NCI-H345 (cell line): Measurements from ENCODE around the gene ADTRP.
"Not testable (repeated sequence)": the region's sequence is repeated elsewhere in the genome, so short reads cannot be mapped to it uniquely, and the experiment has no call there.

ENCODE experiments used
- DNase-seq: peaks from one replicate; lab custom pipeline; 2025; lab: John Stamatoyannopoulos, UW

ADTRP gene

DNA sequence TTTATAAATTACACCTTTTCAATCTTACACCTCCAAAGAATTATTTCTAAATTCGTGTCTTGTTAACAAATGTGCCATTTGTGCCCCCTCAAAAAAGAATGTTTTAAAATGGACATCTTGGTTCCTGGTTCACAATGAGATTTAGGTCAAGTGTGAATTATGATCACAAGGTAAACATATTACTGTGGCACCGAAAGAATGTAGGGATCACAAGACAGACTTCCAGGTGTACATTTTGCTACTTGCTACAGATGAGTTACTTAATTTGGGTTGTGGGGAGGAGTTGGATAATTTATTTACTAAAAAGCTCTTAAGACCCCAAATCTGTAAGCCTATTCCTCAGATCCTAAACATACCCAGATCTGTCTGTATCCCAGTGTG is 25.0 kb upstream of the ADTRP start:
- DNase-seq: no peak

DNA sequence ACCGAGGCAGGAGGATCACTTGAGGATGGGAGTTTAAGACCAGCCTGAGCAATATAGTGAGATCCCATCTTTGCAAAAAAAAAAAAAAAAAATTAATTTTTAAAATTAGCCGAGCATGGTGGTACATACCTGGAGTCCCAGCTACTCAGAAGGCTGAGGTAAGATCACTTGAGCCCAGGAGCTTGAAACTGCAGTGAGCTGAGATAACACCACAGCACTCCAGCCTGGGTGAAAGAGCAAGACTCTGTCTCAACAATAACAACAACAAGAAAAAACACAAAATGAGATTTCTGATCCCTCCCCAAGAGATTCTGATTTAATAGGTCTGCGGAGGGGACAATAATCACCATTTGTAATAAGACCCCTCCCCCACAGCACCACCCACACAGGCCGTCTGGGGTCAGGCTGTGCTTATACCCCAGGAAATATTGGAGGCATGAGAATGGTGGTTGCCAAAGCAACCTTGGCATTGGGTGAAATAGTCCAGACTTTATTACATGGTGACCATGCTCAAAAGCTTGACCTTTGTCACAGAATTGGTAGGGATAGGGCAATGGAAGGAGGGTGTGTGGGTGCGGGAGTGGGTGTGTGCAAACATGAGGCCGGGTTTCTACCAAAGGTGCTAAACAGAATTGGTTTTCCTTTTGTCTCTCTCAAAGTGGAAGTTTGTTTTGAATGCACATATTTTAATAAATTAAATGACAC is 24.4 kb upstream of the ADTRP start:
- no peak for DNase-seq

DNA sequence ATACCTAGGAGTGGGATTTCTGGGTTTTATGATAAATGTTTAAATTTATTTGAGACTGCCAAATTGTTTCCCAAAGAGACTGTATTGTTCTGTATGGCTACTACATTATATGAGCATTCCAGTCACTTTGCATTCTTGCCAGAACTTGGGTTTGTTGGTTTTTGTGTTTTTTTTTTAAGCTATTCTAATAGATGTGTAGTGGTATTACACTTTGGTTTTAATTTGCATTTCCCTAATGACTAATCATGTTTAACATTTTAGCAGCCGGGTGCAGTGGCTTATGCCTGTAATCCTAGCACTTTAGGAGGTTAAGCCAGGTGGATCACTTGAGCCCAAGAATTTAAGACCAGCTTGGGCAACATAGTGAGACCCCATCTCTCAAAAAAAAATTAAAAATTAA is 21.9 kb upstream of the ADTRP start:
- DNase-seq: not testable (repeated sequence)

DNA sequence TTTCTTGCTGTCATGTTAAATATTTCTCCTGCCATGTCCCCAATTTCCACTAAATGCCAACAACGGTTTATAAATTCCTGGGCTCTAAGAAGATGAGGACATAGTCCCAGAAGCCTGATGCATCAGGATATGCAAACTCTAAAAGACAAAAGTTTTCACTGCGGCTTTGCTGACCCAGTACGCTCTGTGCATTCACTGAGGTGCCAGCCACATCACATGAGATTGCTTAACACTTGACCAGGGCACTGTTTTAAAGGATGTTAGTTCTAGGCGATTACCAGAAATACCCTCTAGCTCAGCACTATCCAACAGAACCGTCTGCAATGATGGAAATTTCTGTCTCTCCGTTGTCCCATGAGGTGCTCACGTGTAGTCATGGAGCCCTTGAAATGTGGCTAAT is 19.9 kb upstream of the ADTRP start:
- no peak for DNase-seq

DNA sequence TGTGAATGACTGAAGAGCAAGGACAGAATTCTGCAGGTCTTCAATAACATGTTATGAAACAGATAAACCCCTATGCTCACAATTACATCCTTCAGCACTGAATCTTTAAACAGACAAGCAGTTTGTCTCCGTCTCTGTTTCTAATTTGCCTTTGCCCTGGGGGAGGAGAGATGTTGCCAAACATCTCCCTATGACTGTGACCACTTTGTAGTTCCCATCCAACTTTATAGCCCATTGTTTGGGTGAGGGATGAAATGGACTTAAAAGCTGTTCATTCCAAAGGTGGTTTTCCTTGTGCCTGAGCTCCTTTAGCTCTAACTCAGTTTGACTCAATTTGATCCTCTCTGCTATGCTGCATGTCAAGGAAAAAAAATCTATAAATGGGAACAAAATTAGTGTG is 19.5 kb upstream of the ADTRP start:
- DNase-seq: no peak

DNA sequence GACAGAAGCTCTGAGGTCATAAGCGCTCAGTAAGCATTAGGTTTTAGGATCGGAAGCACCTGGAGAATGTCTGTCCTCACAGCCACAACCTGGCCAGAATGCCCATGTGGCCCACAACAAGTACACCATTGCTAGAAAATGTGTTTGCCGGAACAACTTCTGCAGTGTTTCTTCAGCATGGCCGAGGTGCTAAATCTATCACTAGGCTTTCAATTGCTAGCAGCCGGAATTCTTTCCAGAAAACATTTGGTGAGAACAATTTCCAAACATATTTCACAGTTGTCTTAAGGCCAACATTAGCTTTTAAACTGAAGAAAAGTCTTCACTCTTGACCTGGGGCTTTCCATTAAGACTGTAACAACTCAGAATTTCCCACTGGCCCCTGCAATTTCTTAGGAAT is 18.2 kb upstream of the ADTRP start:
- no peak for DNase-seq

DNA sequence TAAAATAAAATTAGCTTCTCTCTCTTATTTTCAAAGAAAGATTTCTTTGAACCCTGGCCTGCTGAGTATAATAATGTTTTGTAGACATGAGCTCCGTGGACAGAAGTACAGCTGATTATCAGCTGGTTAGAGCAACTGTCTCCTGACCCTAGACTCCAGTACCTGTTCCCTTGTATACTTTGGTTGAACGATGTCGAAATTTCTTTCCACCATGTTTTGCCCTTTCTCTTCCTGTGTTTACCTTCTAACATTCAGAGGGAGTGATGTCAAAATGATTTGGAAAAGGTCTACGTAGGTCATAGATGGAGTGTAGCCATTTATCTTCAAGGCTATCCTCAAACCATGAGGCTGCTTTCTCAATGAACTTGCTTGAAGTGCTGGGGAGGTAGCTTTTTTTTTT is 16.8 kb upstream of the ADTRP start:
- no peak for DNase-seq

DNA sequence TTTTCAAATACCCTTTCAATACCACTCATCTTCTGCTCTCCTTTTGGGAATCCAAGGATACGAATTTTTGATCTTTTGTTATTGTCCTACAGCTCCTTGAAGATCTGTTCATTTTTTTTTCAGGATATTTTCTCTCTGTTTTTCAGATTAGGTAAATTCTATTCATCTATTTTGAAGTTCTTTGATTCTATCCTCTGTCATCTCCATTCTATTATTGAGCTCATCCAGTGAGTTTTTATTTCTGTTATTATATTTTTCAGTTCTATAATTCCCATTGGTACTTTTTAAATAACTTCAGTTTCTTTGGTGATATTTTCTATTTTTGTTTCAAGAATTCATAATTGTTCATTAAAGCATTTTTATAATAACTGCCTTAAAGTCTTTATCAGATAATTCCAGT is 14.7 kb upstream of the ADTRP start:
- DNase-seq: no peak

DNA sequence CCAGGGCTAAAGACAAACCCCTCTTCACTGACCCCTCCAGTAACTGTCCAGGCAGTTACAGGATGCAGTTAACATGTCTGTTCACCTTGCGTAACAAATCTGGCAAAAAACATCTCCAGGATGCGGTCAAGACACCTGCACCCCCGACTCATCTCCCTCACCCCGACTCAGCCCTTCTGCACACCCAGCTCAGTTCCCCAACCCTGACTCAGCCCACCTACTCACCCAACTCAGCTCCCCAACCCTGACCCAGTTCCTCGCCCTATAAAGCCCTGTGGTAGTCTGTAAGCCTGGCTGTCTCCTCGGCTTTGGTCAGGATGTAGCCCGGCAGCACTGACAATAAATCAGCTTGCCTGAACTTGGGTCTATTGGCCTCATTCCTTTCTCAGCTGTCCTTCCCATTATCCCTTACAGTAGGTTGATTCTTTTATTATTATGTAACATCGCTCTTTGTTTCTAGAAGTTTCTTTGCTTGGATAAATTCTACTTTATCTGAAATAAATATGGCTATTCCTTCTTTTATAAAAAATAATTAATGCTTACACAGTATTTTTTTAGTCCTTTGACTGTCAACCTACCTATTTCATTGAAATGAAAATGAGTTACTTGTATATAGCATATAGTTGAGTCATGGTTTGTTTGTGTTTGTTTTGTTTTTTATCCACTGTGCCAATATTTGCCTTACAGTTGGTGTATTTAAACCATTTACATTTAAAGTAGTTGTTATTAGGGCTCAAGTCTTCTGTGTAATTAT is 12.9 kb upstream of the ADTRP start:
- DNase-seq: no peak

DNA sequence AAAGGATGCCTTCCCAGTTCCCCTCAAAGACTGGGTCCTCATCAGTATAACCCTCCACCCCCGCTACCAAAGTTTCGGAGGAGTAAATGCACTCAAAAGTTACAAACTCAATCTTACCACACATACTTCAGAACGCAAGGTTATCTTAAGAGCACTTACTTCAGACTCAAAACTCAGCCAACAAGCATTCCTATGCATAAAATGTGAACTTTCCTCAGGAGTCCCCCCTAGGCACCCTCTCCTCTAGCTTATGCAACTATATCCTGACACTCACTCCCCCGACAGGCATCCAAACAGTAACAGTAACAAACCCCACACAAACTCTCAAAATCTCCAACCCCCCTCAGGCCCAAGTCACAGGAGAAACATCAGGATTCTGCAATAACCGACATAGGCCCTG is 11.1 kb upstream of the ADTRP start:
- DNase-seq: no peak

DNA sequence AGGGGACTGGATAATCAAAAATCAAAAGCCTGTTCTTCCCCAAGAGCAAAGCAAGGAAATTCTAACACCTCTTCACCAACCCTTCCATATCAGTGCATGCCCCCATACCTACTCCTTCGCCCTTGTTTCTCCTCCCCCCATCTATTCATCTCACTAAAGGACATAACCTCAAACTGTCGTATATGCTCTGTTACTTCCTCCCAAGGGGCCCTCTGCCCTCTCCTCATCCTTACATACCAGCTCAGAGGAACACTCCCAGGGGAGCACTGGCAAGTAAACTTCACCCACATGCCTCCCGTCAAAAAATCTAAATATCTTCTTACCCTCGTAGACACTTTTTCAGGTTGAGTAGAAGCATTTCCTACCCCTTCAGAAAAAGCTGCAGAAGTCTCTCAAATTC is 9.4 kb upstream of the ADTRP start:
- no peak for DNase-seq

DNA sequence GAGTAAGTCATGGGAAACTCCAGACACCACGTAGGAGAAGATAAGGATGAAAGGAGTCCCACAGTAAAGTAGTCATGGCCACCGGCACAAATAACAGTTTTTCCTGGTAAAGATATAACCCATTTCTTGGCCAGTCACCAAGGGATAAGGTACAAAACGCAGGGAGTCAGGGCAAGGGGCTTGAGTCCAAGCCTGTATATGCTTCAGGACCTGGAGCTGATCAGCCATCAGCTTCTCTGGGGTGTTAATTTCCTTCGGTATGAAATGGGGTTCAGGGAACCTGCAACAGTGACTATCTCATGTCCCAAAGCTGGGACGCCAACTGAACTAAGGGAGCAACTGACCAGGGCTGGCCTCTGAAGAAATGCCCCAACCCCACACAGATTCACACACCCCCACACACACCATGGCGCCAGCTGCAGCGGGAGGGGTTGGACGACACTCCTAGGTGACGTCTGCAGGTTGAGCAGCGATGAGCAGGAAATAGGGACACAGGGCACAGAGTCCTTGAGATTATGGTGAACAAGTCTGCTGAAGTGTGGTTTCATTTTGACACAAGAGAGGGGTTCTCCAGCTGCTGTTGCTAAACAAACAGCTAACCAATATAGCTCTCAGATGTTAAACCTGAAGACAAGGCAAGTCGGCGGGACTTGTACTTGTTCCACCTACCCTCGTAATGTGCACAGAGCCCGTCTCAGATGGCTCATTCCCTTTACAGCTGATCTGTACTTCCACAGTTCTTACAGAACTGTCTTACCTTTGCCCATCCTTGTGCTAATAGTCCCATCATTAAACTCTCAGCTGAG is 7.4 kb upstream of the ADTRP start:
- DNase-seq: no peak

DNA sequence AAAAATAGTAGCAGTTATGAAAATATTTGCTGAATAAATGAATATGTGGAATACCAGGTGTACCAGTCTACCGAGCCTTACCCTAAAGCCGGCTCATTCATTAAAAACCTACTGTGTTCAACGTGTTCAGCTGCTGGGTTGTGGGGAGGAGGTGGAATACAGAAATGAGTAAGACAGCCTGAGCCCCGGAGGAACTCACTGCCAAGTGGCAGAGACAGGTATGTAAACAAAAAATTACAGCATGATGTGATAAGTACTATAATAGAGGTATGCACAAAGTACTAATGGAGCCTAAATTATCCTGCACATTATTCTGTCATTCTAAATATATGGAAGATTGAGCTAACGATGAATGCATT is 6.8 kb upstream of the ADTRP start:
- no peak for DNase-seq

DNA sequence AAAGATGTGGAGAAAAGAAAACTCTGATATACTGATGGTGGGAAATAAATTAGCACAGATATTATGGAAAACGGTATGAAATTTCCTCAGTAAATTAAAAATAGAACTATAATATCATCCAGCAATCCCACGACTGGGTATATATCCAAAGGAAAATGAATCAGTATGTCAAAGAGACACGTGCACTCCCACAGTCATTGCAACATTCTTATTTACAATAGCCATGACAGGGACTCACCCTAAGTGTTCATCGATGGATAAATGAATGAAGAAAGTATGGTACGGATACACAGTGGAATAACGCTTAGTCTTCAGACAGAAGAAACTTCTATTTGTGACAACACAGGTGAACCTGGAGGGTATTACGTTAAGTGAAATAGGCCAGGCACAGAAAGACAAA is 5.7 kb upstream of the ADTRP start:
- DNase-seq: no peak

DNA sequence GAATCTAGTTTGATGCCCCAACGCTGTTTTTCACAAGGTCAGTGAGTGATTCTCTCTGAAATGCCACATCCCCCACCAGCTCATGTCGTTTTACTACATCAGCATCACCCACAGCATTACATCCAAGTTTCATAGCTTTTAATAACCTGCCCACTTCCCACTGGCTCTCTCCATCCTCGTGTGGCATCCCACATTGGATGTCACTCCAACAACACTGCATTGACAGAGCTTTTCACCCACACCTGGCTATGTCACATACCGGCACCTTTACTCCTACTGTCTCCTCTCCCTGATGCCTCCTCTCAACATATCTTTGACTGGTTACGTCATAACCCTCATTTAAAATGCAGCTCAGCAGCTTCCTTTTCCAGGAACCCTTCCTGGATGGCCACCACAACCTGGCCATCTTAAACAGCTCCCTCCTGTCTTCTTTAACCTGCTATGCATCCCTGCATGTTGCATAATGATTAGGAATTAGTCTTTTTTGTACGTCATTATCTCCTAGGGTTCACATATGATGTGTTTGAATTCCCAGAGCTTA is 5.0 kb upstream of the ADTRP start:
- no peak for DNase-seq

DNA sequence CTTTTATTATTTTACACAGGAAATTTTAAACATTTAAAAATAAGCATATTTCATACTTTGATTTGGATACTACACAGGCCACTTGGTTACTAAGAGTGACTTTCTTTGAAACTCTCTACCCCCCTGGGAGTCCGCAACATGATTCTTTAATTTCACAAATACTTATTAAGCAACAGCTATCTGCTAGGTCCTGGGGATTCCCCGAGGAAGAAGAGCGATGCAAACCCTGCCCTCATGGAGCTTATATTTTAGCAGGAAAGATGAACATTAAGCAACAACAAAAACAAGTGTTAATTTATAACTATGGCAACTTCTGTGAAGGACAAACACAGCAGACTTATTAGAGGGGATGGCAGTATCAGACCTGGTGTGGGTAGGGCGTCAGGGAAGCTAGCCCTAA is 3.9 kb upstream of the ADTRP start:
- no peak for DNase-seq

DNA sequence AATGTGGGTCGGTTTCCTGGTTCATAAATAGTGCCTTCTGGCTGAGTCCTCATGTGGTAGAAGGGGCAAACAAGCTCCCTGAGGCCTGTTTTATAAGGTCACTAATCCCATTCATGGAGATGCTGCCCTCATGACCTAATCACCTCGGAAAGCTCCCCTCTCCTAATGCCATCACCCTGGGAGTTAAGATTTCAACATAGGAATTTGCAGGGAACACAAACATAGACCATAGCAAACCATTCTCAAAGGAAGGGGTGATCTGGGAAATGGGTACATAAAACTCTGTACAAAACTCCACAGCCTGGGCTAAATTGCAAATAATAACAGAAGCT is 1.5 kb upstream of the ADTRP start:
- no peak for DNase-seq

DNA sequence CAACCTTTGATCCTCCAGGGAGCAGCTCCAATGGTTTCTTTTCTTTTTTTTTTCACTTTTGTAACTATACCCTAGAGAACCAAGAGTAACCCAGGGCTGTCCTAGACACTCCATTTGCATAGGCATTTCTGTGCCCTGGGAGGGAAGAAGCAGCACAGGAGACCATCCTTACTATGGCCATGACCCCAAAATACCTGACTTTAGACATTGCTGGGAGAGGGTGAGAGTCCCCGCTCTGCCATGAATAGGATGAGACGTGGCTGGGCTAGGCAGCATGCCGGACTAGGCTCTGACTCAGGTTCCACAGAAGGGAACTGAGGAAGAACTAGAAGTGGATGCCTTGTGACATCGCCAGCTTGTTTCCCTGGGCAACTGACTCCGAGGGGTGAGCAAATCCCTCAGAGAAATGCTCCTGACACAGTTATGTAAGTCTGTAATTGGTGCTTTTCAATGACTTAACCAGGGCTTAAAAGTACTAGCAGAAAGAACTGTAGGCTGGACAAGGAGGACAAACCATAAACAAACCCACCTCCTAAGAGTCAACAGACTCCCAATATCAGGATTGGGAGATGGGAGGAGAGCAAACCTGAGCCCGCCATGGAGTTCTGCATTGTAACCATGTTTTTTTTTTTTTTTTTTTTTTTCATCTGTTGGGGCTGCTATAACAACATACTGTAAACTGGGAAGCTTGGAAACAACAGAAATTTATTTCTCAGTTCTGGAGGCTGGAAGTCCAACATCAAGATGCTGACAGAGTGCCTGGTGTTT is 910 bp upstream of the ADTRP start:
- no peak for DNase-seq

DNA sequence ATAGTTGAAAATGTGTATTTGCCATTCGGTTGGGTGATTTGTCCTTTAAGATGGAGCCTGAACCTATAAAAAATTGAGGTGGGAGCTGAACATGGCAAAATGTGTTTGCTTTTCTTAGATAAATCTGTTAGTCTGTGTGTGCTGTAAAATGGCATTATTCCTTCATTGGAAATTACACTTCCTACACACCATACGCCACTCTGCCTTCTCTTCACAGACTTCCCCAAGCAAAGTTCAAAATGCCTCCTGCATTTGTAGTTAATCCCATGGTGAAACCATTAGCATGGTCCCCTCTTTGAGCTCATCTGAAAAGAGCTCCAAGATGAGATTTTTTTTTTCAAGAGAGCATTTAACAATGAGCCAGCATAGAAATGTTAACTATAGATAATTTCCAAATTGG is 567 bp downstream of the ADTRP start:
- no peak for DNase-seq

DNA sequence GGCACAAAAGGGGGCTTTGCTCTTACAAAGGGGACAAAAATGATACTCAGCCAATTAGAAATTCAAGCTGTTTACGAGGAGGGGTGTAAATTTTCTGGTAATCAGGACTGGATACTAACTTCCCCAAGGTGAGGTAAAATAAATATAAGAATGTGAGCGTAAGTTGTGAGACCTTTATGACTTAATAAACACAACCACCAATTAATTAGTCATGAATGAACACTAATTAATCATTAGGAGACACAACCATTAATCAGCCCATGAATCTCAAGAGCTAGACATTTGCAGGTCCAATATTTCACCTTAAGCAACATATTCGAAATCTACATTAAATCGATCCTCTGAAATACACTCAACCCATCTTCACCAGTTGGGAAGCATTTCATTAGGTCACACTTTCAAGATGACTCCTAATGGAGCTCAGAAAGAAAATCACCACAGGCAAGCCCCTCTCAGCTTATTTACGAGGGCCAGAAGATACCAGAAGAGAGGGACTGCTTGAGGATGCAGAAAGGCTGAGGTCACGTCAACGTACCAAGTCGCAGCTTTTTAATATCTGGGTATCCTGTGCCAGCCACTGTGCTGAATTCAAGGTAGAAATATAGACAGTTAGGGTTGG is 2.7 kb downstream of the ADTRP start:
- DNase-seq: no peak

DNA sequence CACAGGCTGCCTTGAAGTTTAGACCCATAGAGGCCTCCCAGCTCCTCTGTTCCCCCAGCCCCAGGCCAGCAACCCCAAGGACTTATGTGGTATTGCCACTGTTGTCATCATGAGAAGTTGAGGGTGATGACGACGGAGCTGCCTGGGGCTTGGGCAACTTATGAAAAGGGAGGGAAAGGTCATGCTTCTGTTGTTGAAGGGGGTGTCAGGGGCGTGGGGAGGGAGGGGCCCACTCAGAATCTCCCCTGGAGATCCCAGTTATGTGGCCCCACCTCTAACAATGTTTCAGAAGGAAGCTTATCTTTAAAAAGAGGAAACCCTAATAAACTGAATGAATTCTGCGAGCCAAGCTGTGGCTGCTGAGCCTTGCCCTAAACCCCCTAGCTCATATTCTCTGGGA is 4.2 kb downstream of the ADTRP start:
- DNase-seq: no peak

DNA sequence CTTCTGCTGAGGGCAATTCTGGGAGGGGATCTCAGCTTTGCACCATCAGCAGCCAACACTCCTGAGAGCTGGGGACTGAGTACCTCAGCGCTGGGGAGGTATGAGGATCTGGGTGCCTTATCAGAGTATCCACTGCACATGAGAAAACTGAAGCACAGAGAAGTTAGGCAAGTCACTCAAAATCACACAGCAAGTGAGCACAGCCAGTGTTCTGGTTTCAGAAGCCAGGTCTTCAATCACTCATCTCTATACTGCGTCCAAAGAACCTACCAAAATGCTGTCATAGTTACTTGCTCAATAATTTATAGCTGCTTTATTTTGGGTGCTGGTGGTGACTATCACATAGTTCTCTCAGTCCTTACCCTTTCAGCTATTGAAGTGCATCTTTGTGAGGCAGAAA is 5.0 kb downstream of the ADTRP start:
- no peak for DNase-seq
